GM10266 (cell line): Measurements from ENCODE around the gene MDN1.

Experiments used
- DNase-seq: peaks from one replicate; pipeline ENCODE4 v3.0.0; 2012; ENCODE audit errors: extremely low spot score
- TF ChIP-seq, protein P1 (sequence below): IDR thresholded peaks from 2 replicates; pipeline ENCODE4 v1.5.1; 2012; ENCODE audit warnings: mild to moderate bottlenecking, low read depth; ENCODE audit not compliant: control insufficient read depth, insufficient read depth; ENCODE audit errors: missing control alignments

Gene MDN1

GRCh38 chr6:89670935-89671565 lies 148.5 kb downstream of the MDN1 start:
- TF ChIP-seq, protein P1, sequence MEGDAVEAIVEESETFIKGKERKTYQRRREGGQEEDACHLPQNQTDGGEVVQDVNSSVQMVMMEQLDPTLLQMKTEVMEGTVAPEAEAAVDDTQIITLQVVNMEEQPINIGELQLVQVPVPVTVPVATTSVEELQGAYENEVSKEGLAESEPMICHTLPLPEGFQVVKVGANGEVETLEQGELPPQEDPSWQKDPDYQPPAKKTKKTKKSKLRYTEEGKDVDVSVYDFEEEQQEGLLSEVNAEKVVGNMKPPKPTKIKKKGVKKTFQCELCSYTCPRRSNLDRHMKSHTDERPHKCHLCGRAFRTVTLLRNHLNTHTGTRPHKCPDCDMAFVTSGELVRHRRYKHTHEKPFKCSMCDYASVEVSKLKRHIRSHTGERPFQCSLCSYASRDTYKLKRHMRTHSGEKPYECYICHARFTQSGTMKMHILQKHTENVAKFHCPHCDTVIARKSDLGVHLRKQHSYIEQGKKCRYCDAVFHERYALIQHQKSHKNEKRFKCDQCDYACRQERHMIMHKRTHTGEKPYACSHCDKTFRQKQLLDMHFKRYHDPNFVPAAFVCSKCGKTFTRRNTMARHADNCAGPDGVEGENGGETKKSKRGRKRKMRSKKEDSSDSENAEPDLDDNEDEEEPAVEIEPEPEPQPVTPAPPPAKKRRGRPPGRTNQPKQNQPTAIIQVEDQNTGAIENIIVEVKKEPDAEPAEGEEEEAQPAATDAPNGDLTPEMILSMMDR, result no peak

GRCh38 chr6:89669002-89669401 lies 150.6 kb downstream of the MDN1 start:
- no peak for DNase-seq
- TF ChIP-seq, protein P1, result no peak

More at GRCh38 chr6:89670935-89671565, 148.5 kb downstream of the MDN1 start:
- no peak for DNase-seq

GRCh38 chr6:89667872-89668556 lies 151.6 kb downstream of the MDN1 start:
- TF ChIP-seq, protein P1, result no peak
- no peak for DNase-seq

DNA sequence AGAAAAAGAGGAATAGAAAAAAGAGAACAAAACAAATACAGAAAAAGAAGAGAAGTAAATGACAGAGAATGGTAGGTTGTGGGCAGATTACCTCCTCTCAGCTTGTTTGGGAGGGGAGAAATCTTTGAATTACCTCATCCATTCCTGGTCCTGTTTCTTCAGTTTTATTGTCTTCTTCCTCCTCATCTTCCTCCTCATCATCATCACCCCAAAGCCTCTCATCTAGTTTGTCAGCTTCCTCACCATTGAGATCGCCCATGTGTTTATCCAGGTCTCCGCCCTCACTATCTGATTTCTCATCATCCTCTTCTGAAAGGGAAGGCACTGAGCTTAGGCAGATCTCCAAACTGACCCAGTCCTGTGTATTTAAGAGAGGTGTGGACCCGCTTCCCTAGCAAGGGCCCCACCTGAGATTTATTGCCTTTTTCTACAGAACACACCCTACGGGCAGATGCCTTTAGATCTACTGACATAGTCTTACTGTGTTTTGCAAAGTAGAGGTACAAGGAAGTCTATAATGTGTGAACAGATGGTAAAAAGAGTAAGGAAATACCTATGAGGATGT lies 156.9 kb downstream of the MDN1 start:
- no peak for DNase-seq
- TF ChIP-seq, protein P1, result no peak

DNA sequence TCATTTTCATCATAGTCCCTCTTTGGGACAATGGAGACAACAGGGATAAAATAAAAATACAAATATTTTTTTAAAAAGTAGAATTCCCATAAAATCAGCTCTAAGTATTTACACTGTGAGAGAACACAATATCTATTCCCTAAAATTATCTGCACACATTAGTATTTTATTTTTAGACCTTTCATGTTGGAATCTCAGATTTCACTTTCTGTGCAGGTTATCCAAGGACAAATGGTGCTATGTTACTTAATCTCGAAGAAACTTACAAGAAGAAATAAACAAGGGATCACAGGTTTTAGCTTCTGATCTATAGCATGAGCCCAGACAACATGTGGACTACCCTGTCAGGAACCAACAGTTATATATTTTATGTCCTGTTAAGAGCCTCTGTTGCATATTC lies 158.0 kb downstream of the MDN1 start:
- DNase-seq, result no peak
- TF ChIP-seq, protein P1, result no peak

- DNase-seq, result no peak
- TF ChIP-seq, protein P1, result no peak
These were observed 158.6 kb downstream of the MDN1 start for GRCh38 chr6:89660981-89661380.

- TF ChIP-seq, protein P1, result no peak
- DNase-seq, result no peak
These were observed 162.0 kb downstream of the MDN1 start for GRCh38 chr6:89657445-89658158.
